Left lobe of liver (tissue), 2 donors: ENCODE results near the gene ERFL. TPM values are rescaled to one million over a fixed set of nuclear protein-coding genes. Genes with fewer than 3 reads are reported as not detected.
A peak's percentile ranks its signal among the peaks of the same experiment; 100 is the strongest.
"Not testable (repeated sequence)": the region's sequence is repeated elsewhere in the genome, so short reads cannot be mapped to it uniquely, and the experiment has no call there.

Experiments
- ATAC-seq: fragments of 200-7000 bp; cut with Tn5 transposase; one replicate; pipeline ENCODE4 v1.9.1; 2020; ENCODE audit warnings: mild to moderate bottlenecking, moderate library complexity
- DNase-seq: peaks from one replicate; pipeline ENCODE4 v3.0.0-alpha.2; 2020; ENCODE audit warnings: low spot score
- total RNA-seq: library from RNA; stranded (reverse); gene quantifications from one replicate; pipeline ENCODE4 v1.2.1, GENCODE V29; 2021
- donor health status: DM: no; HTN: no; CAD: no; lungs with moderate emphysema.
- donor health status: DM: no; HTN: yes; CAD: no.

ERFL gene
- total RNA-seq, 1 donor from 2014 or later = not detected

DNA sequence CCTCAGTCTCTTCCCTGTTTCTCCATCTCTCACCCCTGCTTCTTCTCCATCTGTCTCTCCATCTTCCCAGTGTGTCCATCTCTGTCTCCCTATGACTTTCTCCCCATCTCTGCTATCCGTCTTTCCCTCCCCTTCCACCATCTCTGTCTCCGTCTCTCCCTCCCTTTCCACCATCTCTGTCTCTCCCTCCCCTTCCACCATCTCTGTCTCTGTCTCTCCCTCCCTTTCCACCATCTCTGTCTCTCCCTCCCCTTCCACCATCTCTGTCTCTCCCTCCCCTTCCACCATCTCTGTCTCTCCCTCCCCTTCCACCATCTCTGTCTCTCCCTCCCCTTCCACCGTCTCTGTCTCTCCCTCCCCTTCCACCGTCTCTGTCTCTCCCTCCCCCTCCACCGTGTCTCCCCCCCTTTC lies 13.8 kb downstream of the ERFL start:
- DNase-seq, ATAC-seq: not testable (repeated sequence)

GRCh38 chr19:41913538-41914423 lies 14.5 kb downstream of the ERFL start:
- DNase-seq (no peak), ATAC-seq (no peak)

- no peak for ATAC-seq
- no peak for DNase-seq
These were observed 15.2 kb downstream of the ERFL start for GRCh38 chr19:41912899-41913537.

DNA sequence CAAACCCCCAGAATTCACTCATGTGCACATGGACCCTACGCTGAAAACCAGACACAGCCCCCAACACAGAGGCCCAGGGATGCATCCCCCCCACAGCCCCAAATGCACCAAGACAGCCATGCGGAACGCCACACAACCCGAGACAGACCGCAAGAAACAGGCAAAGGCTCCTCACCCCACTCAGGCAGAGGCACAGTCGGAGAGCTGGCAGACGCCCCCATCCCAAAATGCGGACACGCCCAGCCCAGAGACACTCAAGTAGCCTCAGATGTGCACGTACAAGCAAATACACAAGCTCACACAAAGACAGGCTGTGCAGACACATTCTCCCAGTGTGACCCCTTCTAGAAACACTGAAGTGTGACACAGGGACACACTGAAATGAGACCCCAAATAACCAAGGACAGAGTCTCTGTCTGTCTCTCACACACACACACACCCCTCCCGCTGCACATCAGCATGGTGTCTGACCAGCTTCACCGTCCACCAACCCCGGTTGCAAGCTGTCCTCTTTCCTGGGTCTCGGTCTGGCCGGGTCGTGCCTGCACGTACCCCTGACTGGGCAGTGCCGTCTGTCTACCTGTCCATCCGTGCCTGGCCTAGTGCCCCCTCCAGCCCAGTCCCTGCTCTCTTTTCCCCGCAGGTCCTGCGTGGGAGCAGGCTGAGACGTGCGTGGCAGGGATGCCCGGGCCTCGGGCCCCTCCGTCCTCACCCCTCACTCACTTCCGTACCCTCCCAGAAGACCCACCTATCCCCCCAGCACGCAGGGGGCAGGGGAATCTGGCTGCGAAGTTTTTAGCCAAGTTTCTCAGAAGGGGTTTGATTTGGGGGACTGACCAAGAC lies 16.1 kb downstream of the ERFL start:
- no peak for DNase-seq
- no peak for ATAC-seq

- no peak for DNase-seq
- no peak for ATAC-seq
These were observed 17.0 kb downstream of the ERFL start for GRCh38 chr19:41910992-41911888.

GRCh38 chr19:41910240-41910991 lies 17.8 kb downstream of the ERFL start:
- ATAC-seq = peak; percentile 4

GRCh38 chr19:41909706-41910105 lies 18.5 kb downstream of the ERFL start:
- no peak for DNase-seq
- no peak for ATAC-seq

More at GRCh38 chr19:41910240-41910991, 17.8 kb downstream of the ERFL start:
- no peak for DNase-seq

DNA sequence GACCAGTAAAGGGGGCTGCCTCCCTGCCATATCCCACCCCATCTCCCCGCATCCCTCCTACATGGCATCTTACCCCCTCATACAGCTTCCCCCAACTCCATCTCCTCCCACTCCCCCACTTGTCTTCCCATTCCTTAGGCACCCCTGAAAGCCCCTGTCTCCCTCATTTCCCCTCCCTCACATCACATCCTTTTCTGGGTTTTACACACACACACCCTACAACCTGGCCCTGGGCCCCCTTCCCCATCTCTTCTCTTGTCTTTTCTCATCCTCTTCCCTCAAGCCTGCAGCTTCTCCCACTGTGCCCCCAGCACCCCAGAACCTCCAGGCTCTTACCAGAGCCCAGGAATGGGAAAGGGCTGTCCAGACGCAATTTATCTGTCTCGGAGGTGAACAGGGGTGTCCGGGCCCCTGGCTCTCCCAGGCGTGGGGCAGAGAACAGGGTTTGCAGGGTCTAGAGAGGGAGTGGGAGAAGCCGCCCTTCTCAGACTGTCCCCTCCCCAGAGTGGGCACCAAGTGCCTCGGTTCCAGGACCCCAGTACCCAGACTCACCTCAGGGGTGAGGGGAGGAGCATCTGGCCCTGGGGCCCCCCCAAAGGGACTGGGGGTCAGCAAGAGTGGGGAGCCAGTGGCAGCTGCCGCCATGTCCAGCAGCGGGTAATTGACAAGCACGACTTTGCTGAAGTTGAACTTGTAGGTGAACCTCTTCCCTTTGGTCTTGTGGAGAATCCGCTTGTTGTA lies 19.4 kb downstream of the ERFL start:
- DNase-seq = no peak
- no peak for ATAC-seq

- ATAC-seq = no peak
- no peak for DNase-seq
These were observed 20.1 kb downstream of the ERFL start for GRCh38 chr19:41907994-41908615.

GRCh38 chr19:41906916-41907680 lies 21.2 kb downstream of the ERFL start:
- DNase-seq (no peak), ATAC-seq (no peak)

DNA sequence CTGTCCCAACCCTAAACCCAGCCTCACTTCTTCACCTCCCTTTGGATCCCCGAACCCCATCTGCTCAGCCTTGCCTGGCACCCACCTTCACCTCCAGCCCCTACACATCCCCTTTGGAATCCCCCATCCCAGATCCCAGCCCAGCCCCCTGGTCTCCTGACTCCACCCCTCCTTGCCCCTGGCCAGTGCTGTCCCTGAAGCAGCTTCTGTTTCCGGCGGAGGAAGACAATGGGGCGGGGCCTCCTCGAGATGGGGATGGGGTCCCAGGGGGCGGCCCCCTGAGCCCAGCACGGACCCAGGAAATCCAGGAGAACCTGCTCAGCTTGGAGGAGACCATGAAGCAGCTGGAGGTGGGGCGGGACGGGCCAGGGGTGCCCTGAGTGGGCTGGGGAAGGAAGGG lies 22.0 kb downstream of the ERFL start:
- no peak for DNase-seq

GRCh38 chr19:41905273-41906002 lies 22.8 kb downstream of the ERFL start:
- DNase-seq (no peak), ATAC-seq (no peak)

More for the DNA sequence above, 22.0 kb downstream of the ERFL start:
- no peak for ATAC-seq

GRCh38 chr19:41904118-41904870 lies 24.0 kb downstream of the ERFL start:
- DNase-seq (no peak), ATAC-seq (peak; percentile 44)

GRCh38 chr19:41903193-41903953 lies 24.9 kb downstream of the ERFL start:
- ATAC-seq = no peak
- DNase-seq = no peak

DNA sequence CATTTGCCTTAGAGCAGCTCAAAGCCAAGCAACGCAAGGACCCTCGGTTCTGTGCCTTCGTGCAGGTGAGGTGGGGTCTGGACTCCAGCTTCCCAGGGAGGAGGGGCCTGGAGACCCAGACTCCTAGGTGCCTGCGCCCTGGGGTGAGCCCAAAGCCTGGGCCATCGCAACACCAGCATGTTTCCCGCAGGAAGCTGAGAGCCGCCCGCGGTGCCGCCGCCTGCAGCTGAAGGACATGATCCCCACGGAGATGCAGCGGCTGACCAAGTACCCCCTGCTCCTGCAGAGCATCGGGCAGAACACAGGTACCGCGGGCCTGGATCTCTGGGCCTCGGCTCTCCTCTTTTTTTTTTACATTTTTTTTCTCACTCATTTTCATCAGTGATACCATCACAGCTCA lies 25.7 kb downstream of the ERFL start:
- no peak for DNase-seq
- no peak for ATAC-seq
